T follicular helper cell (primary cell): Measurements from ENCODE around the gene PLEKHM1.
"Not testable (repeated sequence)": the region's sequence is repeated elsewhere in the genome, so short reads cannot be mapped to it uniquely, and the experiment has no call there.

Experiments used
- DNase-seq: peaks from one replicate; pipeline ENCODE4 v3.0.0-alpha.2; 2020; ENCODE audit warnings: low read depth

Gene PLEKHM1

GRCh38 chr17:45441526-45442310 is 48.8 kb downstream of the PLEKHM1 start:
- DNase-seq = no peak

GRCh38 chr17:45440839-45441515 is 49.5 kb downstream of the PLEKHM1 start:
- not testable (repeated sequence) for DNase-seq

- DNase-seq = no peak
Measured at GRCh38 chr17:45440161-45440778, 50.3 kb downstream of the PLEKHM1 start.

- no peak for DNase-seq
Measured at GRCh38 chr17:45438931-45439610, 51.5 kb downstream of the PLEKHM1 start.

- no peak for DNase-seq
Measured at GRCh38 chr17:45437465-45438283, 52.8 kb downstream of the PLEKHM1 start.

GRCh38 chr17:45436625-45437464 is 53.7 kb downstream of the PLEKHM1 start:
- no peak for DNase-seq

GRCh38 chr17:45436161-45436560 is 54.4 kb downstream of the PLEKHM1 start:
- DNase-seq = no peak

GRCh38 chr17:45435481-45435880 is 55.0 kb downstream of the PLEKHM1 start:
- DNase-seq = no peak

- DNase-seq = no peak
Measured at GRCh38 chr17:45433159-45433535, 57.4 kb downstream of the PLEKHM1 start.

- DNase-seq = no peak
Measured at GRCh38 chr17:45432405-45433158, 57.9 kb downstream of the PLEKHM1 start, which contains the start of gene ARHGAP27. TSS of gene ARHGAP27 (minus strand) at chr17:45432870. CDS start at chr17:45430279, 2,591 bp downstream.

GRCh38 chr17:45431531-45432404 is 58.8 kb downstream of the PLEKHM1 start:
- peak; percentile 58 for DNase-seq

- no peak for DNase-seq
Measured at GRCh38 chr17:45430738-45431530, 59.6 kb downstream of the PLEKHM1 start.

- no peak for DNase-seq
Measured at GRCh38 chr17:45430006-45430737, 60.3 kb downstream of the PLEKHM1 start.

GRCh38 chr17:45429339-45430005 is 61.0 kb downstream of the PLEKHM1 start:
- no peak for DNase-seq

- DNase-seq = no peak
Measured at GRCh38 chr17:45428931-45429338, 61.6 kb downstream of the PLEKHM1 start.

GRCh38 chr17:45428050-45428617 is 62.4 kb downstream of the PLEKHM1 start:
- peak; percentile 65 for DNase-seq
